ENCODE results near the gene CSHL1.
A peak's percentile ranks its signal among the peaks of the same experiment; 100 is the strongest.
"Not testable (repeated sequence)": the region's sequence is repeated elsewhere in the genome, so short reads cannot be mapped to it uniquely, and the experiment has no call there.

CSHL1 gene

GRCh38 chr17:63917646-63918045 is 6.6 kb upstream of the CSHL1 start:
- no peak for DNase-seq

- DNase-seq, result not testable (repeated sequence)
Observed at GRCh38 chr17:63917206-63917605, 6.1 kb upstream of the CSHL1 start.

GRCh38 chr17:63916566-63917185 is 5.6 kb upstream of the CSHL1 start:
- no peak for DNase-seq

GRCh38 chr17:63915753-63916152 is 4.7 kb upstream of the CSHL1 start:
- DNase-seq, result not testable (repeated sequence)

- no peak for DNase-seq
Observed at GRCh38 chr17:63914471-63914870, 3.4 kb upstream of the CSHL1 start.

- DNase-seq, result peak; percentile 62
Observed at GRCh38 chr17:63911657-63912100, 621 bp upstream of the CSHL1 start.

GRCh38 chr17:63910096-63910495 is 962 bp downstream of the CSHL1 start:
- DNase-seq, result no peak

- not testable (repeated sequence) for DNase-seq
Observed at GRCh38 chr17:63909586-63909985, 1.5 kb downstream of the CSHL1 start.

- peak; percentile 71 for DNase-seq
Observed at GRCh38 chr17:63907161-63907778, 3.8 kb downstream of the CSHL1 start.

GRCh38 chr17:63904796-63905195 is 6.3 kb downstream of the CSHL1 start:
- DNase-seq, result not testable (repeated sequence)

GRCh38 chr17:63903787-63904201 is 7.3 kb downstream of the CSHL1 start:
- DNase-seq, result peak; percentile 30

- DNase-seq, result not testable (repeated sequence)
Observed at GRCh38 chr17:63901971-63902370, 9.1 kb downstream of the CSHL1 start.

- not testable (repeated sequence) for DNase-seq
Observed at GRCh38 chr17:63898899-63899798, 11.9 kb downstream of the CSHL1 start.

- DNase-seq, result not testable (repeated sequence)
Observed at GRCh38 chr17:63896524-63897354, 14.3 kb downstream of the CSHL1 start, which contains the start of gene CSH1. TSS of gene CSH1 (minus strand) at chr17:63896574. CDS start at chr17:63896511, 63 bp downstream.

- not testable (repeated sequence) for DNase-seq
Observed at GRCh38 chr17:63894821-63895220, 16.2 kb downstream of the CSHL1 start.

- DNase-seq, result not testable (repeated sequence)
Observed at GRCh38 chr17:63894021-63894420, 17.0 kb downstream of the CSHL1 start.

GRCh38 chr17:63892316-63893037 is 18.6 kb downstream of the CSHL1 start:
- DNase-seq, result not testable (repeated sequence)

GRCh38 chr17:63889026-63889848 is 21.8 kb downstream of the CSHL1 start:
- peak; percentile 44 for DNase-seq

- not testable (repeated sequence) for DNase-seq
Observed at GRCh38 chr17:63885119-63885518, 25.9 kb downstream of the CSHL1 start.

- not testable (repeated sequence) for DNase-seq
Observed at GRCh38 chr17:63882626-63883126, 28.4 kb downstream of the CSHL1 start.

Data from hematopoietic multipotent progenitor cell treated with erythropoietin and hydrocortisone succinate and interleukin-3 and kit ligand, for 6 days (in vitro differentiated cells).